ENCODE results near the gene TMOD1. TPM values are rescaled to one million over a fixed set of nuclear protein-coding genes. Genes with fewer than 3 reads are reported as not detected.

TMOD1 gene
- total and polyA plus RNA-seq, 4 donors = 2.4 to 7.9 (median 5.2) TPM

DNA sequence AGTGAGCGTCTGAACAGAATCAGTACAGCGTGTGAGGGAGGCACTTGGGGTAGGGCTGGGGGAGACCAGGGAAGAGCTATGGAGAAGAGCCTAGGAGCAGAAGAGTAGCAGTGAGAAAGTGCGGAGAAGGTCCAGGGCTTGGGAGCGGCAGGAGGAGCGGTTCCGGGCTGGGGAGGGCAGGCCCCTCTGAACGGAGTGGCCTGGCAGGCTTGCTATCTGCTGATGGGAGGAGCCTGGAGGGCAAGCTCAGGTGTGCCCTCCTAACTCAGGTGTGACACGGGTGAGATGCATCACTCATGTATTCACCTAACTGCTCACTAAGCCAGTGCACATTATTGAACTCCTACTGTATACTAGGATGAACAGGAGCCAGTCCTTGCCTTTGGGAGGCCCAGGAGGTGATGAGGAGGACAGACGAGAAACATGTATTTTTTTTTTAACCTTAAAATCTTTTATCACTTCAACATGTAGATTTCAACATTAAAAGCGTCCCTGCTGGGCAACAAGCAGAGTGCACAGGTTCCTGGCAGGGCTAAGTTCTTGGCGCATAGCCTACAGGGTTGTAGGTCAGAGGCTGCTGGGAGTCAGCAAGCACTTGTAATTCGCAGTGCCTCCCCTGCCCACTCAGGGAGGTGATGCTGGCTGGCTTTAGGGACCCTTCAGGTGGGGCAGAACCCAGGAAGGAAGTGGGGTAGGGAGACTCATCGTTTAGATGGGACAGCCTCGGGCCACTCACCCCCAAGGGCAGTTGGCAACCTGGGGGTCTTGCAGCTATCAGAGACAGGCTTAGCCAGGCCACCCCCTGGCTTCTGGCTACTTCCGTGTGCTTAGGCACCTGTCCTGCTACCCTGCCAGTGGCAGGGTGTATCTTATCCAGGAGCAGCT lies 55.5 kb downstream of the TMOD1 start:
- Histone ChIP-seq H3K9ac (ENCODE audit: insufficient read depth in 1 of 2, low read length in 2 of 2) (no peak overlapping the region), H3K4me1 (ENCODE audit: control insufficient read depth in 5 of 5, insufficient read depth in 5 of 5, low read length in 5 of 5) (peaks cover 0 to 9% (median 0%) of the 10 kb centered on the region in 5 donors), H3K27ac (ENCODE audit: low read depth in 1 of 2, low read length in 1 of 2) (peak overlapping the region; percentile 69 to 91), H3K27me3 (ENCODE audit: control insufficient read depth in 3 of 3, insufficient read depth in 3 of 3, low read length in 2 of 3) (peaks cover 0 to 2% (median 0%) of the 10 kb centered on the region in 3 donors), H3K9me3 (ENCODE audit: control insufficient read depth in 4 of 4, insufficient read depth in 3 of 4, low read length in 3 of 4) (no peaks in the 10 kb centered on the region), H3K4me3 (no peak overlapping the region), H3K36me3 (ENCODE audit: control insufficient read depth in 4 of 4, insufficient read depth in 4 of 4, low read length in 4 of 4) (peaks cover 0 to 4% (median 0%) of the 10 kb centered on the region in 4 donors)
- WGBS, 2 donors = 72 to 76% methylated on average over 15 of the region's 15 CpGs
- DNase-seq = no peak
- TF ChIP-seq, protein P1, sequence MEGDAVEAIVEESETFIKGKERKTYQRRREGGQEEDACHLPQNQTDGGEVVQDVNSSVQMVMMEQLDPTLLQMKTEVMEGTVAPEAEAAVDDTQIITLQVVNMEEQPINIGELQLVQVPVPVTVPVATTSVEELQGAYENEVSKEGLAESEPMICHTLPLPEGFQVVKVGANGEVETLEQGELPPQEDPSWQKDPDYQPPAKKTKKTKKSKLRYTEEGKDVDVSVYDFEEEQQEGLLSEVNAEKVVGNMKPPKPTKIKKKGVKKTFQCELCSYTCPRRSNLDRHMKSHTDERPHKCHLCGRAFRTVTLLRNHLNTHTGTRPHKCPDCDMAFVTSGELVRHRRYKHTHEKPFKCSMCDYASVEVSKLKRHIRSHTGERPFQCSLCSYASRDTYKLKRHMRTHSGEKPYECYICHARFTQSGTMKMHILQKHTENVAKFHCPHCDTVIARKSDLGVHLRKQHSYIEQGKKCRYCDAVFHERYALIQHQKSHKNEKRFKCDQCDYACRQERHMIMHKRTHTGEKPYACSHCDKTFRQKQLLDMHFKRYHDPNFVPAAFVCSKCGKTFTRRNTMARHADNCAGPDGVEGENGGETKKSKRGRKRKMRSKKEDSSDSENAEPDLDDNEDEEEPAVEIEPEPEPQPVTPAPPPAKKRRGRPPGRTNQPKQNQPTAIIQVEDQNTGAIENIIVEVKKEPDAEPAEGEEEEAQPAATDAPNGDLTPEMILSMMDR (IDR thresholded peaks at IDR 0.05; ENCODE audit: control extremely low read depth, extremely low read depth) = no peak
- ATAC-seq (ENCODE audit: insufficient read depth, low FRiP score) = no peak

DNA sequence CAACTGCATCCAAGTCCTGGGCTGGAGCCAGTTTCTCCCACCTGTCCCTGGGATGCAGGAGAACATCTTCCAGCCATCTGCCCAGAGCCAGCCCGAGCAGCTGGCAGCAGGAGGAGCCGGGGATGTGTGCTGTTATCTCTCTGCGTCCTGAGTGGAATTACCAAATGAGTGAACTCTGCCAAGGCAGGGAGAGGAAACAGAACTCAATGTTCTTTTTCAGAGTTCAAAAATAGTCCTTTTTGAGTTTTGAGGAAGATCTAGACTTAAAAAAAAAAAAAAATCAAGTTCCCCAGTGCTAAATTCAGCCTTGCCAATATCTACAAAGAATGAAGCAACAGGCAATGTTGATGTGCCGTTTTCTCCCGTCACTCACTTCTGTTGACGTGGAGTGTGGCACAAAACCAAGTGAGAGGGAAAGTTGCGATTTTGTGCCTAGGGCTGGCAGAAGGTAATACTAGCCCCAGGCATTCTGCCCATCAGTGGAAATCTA lies 56.2 kb downstream of the TMOD1 start:
- peak overlapping the region; percentile 69 to 91 for H3K27ac ChIP-seq (ENCODE audit: low read depth in 1 of 2, low read length in 1 of 2)
- TF ChIP-seq, protein P1 (IDR thresholded peaks at IDR 0.05; ENCODE audit: control extremely low read depth, extremely low read depth) = no peak
- peak in 1 of 3 donors; percentile 8 for DNase-seq
- H3K4me1 ChIP-seq (ENCODE audit: control insufficient read depth in 5 of 5, insufficient read depth in 5 of 5, low read length in 5 of 5) = peaks cover 0 to 9% (median 0%) of the 10 kb centered on the region in 5 donors
- peaks cover 0 to 3% (median 0%) of the 10 kb centered on the region in 3 donors for H3K27me3 ChIP-seq (ENCODE audit: control insufficient read depth in 3 of 3, insufficient read depth in 3 of 3, low read length in 2 of 3)
- H3K4me3 ChIP-seq = no peak overlapping the region
- peaks cover 0 to 4% (median 0%) of the 10 kb centered on the region in 4 donors for H3K36me3 ChIP-seq (ENCODE audit: control insufficient read depth in 4 of 4, insufficient read depth in 4 of 4, low read length in 4 of 4)
- no peak overlapping the region for H3K9ac ChIP-seq (ENCODE audit: insufficient read depth in 1 of 2, low read length in 2 of 2)
- 8 to 18% methylated on average over 7 of the region's 7 CpGs for WGBS, 2 donors
- no peaks in the 10 kb centered on the region for H3K9me3 ChIP-seq (ENCODE audit: control insufficient read depth in 4 of 4, insufficient read depth in 3 of 4, low read length in 3 of 4)
- peak; percentile 58 for ATAC-seq (ENCODE audit: insufficient read depth, low FRiP score)

DNA sequence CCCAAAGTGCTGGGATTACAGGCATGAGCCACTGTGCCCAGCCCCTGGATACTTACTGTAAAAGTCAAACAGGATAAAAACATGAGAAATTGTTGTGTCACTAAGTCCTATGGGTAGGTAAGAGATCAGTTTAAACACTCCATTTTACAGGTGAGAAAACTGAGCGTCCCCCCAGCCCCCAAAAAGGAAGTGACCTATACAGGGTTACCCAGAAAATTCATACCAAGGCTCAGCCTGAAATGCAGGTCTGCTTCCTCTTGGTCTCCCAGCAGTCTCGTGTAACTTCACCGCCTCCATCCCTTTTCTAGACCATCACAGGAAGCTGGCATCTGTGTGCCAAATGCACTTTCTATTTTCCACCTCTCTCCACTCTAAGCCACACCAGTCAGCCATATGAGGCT lies 57.2 kb downstream of the TMOD1 start:
- WGBS, 2 donors = 31 to 59% methylated on average over 3 of the region's 3 CpGs
- DNase-seq (no peak), ATAC-seq (ENCODE audit: insufficient read depth, low FRiP score) (no peak)
- Histone ChIP-seq H3K9me3 (ENCODE audit: control insufficient read depth in 4 of 4, insufficient read depth in 3 of 4, low read length in 3 of 4) (no peaks in the 10 kb centered on the region), H3K36me3 (ENCODE audit: control insufficient read depth in 4 of 4, insufficient read depth in 4 of 4, low read length in 4 of 4) (no peaks in the 10 kb centered on the region), H3K27me3 (ENCODE audit: control insufficient read depth in 3 of 3, insufficient read depth in 3 of 3, low read length in 2 of 3) (peaks cover 0 to 4% (median 0%) of the 10 kb centered on the region in 3 donors), H3K9ac (ENCODE audit: insufficient read depth in 1 of 2, low read length in 2 of 2) (no peak overlapping the region), H3K4me3 (no peak overlapping the region), H3K4me1 (ENCODE audit: control insufficient read depth in 5 of 5, insufficient read depth in 5 of 5, low read length in 5 of 5) (peaks cover 0 to 9% (median 0%) of the 10 kb centered on the region in 5 donors), H3K27ac (ENCODE audit: low read depth in 1 of 2, low read length in 1 of 2) (peak overlapping the region in 1 of 2 donors; percentile 91)
- TF ChIP-seq, protein P1 (IDR thresholded peaks at IDR 0.05; ENCODE audit: control extremely low read depth, extremely low read depth) = no peak

Measured in lung (tissue), 12 donors.